Naive thymus-derived CD8-positive, alpha-beta T cell (primary cell): Measurements from ENCODE around the gene TMEM161A. TPM values are rescaled to one million over a fixed set of nuclear protein-coding genes. Genes with fewer than 3 reads are reported as not detected.
"Not testable (repeated sequence)": the region's sequence is repeated elsewhere in the genome, so short reads cannot be mapped to it uniquely, and the experiment has no call there.

Experiments used
- ATAC-seq, 2 donors: fragments of 150-1000 bp; cut with Tn5 transposase in 1 of 2; sonication (Bioruptor Pico), chemical (Tn5 transposase) in 1 of 2; 1 replicate in 1 of 2; 2 replicates in 1 of 2; pipeline ENCODE4 v1.10.0; 2021; ENCODE audit warnings: mild to moderate bottlenecking in 2 of 2, moderate library complexity in 2 of 2
- POLR2A ChIA-PET: fragments of 350-600 bp; sonication (Branson Sonifier 250); formaldehyde crosslinking; loops from one replicate; lab custom pipeline; 2021; ENCODE audit warnings: antibody characterized with exemption; lab: Charles Lee
- DNase-seq, 10 donors: peaks; one replicate each; pipeline versions ENCODE4 v3.0.0 to v3.0.0-alpha.2; 2020 to 2022
- H3K27ac Mint-ChIP-seq, 10 donors: one replicate each; pipeline ENCODE4 v1.8.0; 2020 to 2022; ENCODE audit warnings: mild to moderate bottlenecking in 10 of 10, mixed read lengths in 10 of 10, moderate library complexity in 4 of 10, inconsistent platforms in 1 of 10
- H3K27me3 Mint-ChIP-seq, 5 donors: one replicate each; pipeline ENCODE4 v1.8.0; 2021 to 2022; ENCODE audit warnings: mixed read lengths in 5 of 5
- H3K36me3 Mint-ChIP-seq, 3 donors: one replicate each; pipeline ENCODE4 v1.8.0; 2020 to 2022; ENCODE audit warnings: mixed read lengths in 3 of 3, mild to moderate bottlenecking in 2 of 3, inconsistent platforms in 1 of 3
- H3K4me1 Mint-ChIP-seq, 4 donors: one replicate each; pipeline ENCODE4 v1.8.0; 2021 to 2022; ENCODE audit warnings: mixed read lengths in 4 of 4
- H3K4me3 Mint-ChIP-seq, 10 donors: one replicate each; pipeline ENCODE4 v1.8.0; 2020 to 2022; ENCODE audit warnings: mild to moderate bottlenecking in 10 of 10, mixed read lengths in 10 of 10, moderate library complexity in 6 of 10, inconsistent platforms in 1 of 10
- H3K9me3 Mint-ChIP-seq, 9 donors: one replicate each; pipeline ENCODE4 v1.8.0; 2020 to 2022; ENCODE audit warnings: mixed read lengths in 9 of 9, mild to moderate bottlenecking in 3 of 9, inconsistent platforms in 1 of 9, moderate library complexity in 1 of 9
- polyA plus RNA-seq, 3 donors: library from polyadenylated mRNA; unstranded; fragments of 300-500 nt; fragmentation: Illumina TruSeq; gene quantifications; one replicate each; pipeline ENCODE4 v1.2.3, GENCODE V29; 2021
- total RNA-seq, 8 experiments: library from RNA in 2 of 8; stranded (reverse) in 2 of 8; gene quantifications; one replicate each; pipeline ENCODE4 v1.2.3 and lab custom pipeline; 2021 to 2026

Gene TMEM161A
- total RNA-seq (10 to 100 TPM; 28.3 to 31.3 TPM), polyA plus RNA-seq (10 to 100 TPM; 20.1 to 21.8 (median 21.1) TPM), total RNA-seq (lab: John Stamatoyannopoulos, UW) (12.6 to 37.7 (median 19.6) reads per million in 6 experiments)

DNA sequence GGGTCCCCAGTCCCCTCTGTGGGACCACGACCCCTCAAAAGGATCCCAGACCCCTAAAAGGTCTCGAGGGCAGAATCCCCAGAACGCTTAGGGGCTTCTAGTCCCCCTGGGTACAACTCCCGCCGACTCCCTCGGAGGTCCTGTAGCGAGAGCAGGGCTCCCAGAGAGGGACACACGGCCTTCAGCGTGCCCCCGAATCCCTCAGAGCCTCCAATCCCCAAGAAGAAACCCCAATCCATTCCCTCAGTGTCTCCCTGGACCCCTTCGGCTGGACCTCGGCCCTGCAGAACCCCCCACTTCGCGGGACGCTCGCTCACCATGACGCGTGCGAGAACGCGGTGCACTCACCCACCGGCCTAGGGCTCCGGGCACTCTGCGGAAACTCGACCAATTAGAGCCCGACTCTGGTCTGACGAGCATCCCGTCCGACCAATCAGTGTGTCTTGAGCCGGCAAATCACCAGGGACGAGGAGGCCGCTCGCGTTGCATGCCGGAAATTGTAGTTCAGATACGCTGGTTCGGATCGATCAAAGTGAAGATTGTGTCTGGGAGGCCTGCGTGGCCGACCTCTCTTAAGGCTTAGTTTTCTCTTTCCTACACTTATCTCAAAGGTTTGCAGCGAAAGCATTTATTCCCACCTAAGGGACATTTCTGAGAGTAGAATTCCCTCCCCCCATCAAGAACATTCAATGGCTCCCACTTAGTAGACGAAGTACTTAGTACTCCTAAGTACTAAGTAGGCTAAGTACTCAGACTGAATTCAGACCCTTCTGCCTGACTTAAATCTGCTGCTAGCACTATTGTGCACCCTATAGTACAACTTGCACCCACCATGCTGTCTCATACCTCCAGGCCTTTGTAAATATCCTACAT is at the start of gene TMEM161A:
Gene TMEM161A, minus strand, starts transcription at position 370 of the 873 bp plus-strand sequence. Its CDS starts 50 bp downstream, at position 320.
- Mint-ChIP-seq H3K27ac (peak within 1 kb of the TSS; percentile 86 to 99 (median 96)), H3K4me1 (peaks cover 22 to 33% (median 30%) of the 10 kb centered on the region in 4 donors), H3K9me3 (no peaks in the 10 kb centered on the region), H3K36me3 (no peaks in the 10 kb centered on the region), H3K27me3 (no peaks in the 10 kb centered on the region), H3K4me3 (peak within 1 kb of the TSS; percentile 92 to 99 (median 99))
- ATAC-seq (peak; percentile 99 to 100), DNase-seq (peak; percentile 82 to 98 (median 94))
- POLR2A ChIA-PET = interaction anchor here (1.1 kb wide), 1 partner anchor 53 kb away, joined by 3 read pairs; the partner anchor contains the start of gene BORCS8

DNA sequence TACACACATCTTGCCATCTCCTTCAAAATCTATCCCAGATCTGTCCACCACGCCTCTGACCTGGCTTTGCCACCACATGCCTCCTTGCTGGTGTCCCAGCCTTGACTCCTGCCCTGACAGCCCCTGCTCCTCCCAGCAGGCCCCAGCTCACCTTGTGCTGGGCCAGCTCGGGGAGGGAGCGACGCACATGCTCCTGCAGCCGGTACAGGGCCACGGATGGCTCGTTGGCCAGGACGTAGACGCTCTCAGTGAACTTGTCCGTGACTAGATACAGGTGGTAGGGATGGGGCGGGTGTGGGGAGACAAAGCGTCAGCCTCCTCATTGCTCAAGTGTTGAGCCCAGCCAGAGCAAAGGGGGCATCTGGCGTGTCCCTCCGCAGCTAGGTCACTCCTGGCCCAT is 48.5 kb upstream of the TMEM161A start:
- no peaks in the 10 kb centered on the region for H3K27me3 Mint-ChIP-seq
- ATAC-seq (no peak), DNase-seq (no peak)
- no peaks in the 10 kb centered on the region for H3K9me3 Mint-ChIP-seq
- H3K4me1 Mint-ChIP-seq = peaks cover 15 to 52% (median 42%) of the 10 kb centered on the region in 4 donors
- peaks cover 0 to 31% (median 7%) of the 10 kb centered on the region in 3 donors for H3K36me3 Mint-ChIP-seq
- POLR2A ChIA-PET = no interaction called here
- H3K4me3 Mint-ChIP-seq = no peak overlapping the region
- H3K27ac Mint-ChIP-seq = peak overlapping the region in 1 of 10 donors; percentile 50

- DNase-seq = peak; percentile 45 to 77 (median 59)
- H3K36me3 Mint-ChIP-seq = peaks cover 0 to 33% (median 7%) of the 10 kb centered on the region in 3 donors
- POLR2A ChIA-PET = no interaction called here
- H3K27ac Mint-ChIP-seq = peak overlapping the region in 4 of 10 donors; percentile 21 to 83 (median 46)
- peak; percentile 90 to 92 for ATAC-seq
- H3K4me1 Mint-ChIP-seq = peaks cover 16 to 46% (median 38%) of the 10 kb centered on the region in 4 donors
- H3K9me3 Mint-ChIP-seq = no peaks in the 10 kb centered on the region
- H3K4me3 Mint-ChIP-seq = peak overlapping the region in 2 of 10 donors; percentile 20 to 39
- H3K27me3 Mint-ChIP-seq = no peaks in the 10 kb centered on the region
Measured at GRCh38 chr19:19185853-19186740, 47.8 kb upstream of the TMEM161A start.

DNA sequence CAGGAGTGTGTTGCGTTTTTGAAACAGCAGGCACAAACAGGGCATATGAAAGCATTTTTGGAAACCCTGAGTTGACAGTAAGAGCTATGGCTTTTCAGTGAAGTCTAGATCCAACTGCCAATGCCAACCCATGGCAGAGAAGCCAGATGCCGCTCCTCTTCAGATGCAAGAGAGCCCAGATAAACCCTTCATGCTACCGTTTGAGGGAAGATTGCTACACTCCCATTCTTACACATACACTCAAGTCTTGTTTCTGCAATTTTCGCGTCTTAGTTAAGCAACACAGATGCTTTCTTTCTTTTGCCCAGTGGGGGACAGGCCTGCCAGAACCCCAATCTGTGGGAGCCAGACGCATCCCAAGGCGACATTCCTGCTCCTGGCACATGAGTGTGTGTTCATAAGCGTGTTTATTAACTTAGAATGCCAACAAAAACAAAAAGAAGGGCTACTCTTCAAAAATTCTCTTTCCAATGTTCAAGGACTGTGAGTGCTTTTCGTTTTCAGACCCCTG is 43.3 kb upstream of the TMEM161A start:
- H3K9me3 Mint-ChIP-seq = no peaks in the 10 kb centered on the region
- no peak for DNase-seq
- H3K27ac Mint-ChIP-seq = peak overlapping the region in 3 of 10 donors; percentile 11 to 54 (median 31)

GRCh38 chr19:19179548-19180441 is 41.5 kb upstream of the TMEM161A start:
- no peak for ATAC-seq
- POLR2A ChIA-PET = no interaction called here
- H3K4me3 Mint-ChIP-seq = no peak overlapping the region
- no peaks in the 10 kb centered on the region for H3K9me3 Mint-ChIP-seq
- H3K36me3 Mint-ChIP-seq = peaks cover 0 to 45% (median 3%) of the 10 kb centered on the region in 3 donors
- peaks cover 0 to 6% (median 4%) of the 10 kb centered on the region in 4 donors for H3K4me1 Mint-ChIP-seq
- H3K27ac Mint-ChIP-seq = peak overlapping the region in 1 of 10 donors; percentile 6
- no peak for DNase-seq
- no peaks in the 10 kb centered on the region for H3K27me3 Mint-ChIP-seq

More for the DNA sequence above, 43.3 kb upstream of the TMEM161A start:
- POLR2A ChIA-PET = no interaction called here
- no peaks in the 10 kb centered on the region for H3K27me3 Mint-ChIP-seq
- no peak for ATAC-seq
- H3K4me3 Mint-ChIP-seq = no peak overlapping the region
- H3K4me1 Mint-ChIP-seq = peaks cover 6 to 14% (median 10%) of the 10 kb centered on the region in 4 donors
- peaks cover 0 to 51% (median 7%) of the 10 kb centered on the region in 3 donors for H3K36me3 Mint-ChIP-seq

DNA sequence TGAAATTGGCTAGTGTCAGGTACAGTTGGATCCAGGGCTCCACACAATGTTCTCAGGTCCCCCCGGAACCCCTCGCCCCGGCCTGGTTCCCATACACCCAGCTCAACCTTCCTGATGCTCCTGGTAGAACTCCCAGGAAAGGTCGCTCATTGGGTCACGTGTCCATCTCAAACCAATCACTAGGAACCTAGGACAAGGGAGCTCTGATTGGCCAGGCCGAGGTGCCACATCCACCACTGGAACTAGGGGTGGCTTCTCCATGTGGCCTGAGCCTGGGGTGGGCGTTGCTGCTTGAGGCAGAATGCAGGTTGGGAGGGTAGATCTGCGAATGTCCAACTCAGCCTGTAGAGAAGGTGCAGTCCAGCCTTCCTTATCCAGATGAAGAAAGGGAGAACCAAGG is 38.7 kb upstream of the TMEM161A start:
- Mint-ChIP-seq H3K27me3 (no peaks in the 10 kb centered on the region), H3K27ac (peak overlapping the region in 1 of 10 donors; percentile 43), H3K9me3 (no peaks in the 10 kb centered on the region), H3K4me3 (no peak overlapping the region), H3K4me1 (peaks cover 1 to 4% (median 3%) of the 10 kb centered on the region in 4 donors), H3K36me3 (peaks cover 0 to 32% (median under 1%) of the 10 kb centered on the region in 3 donors)
- DNase-seq (no peak), ATAC-seq (no peak)
- POLR2A ChIA-PET = interaction anchor here (0.5 kb wide), 2 partner anchors 242 to 428 kb away, joined by 3 to 5 read pairs; no protein-coding TSS in a partner anchor

DNA sequence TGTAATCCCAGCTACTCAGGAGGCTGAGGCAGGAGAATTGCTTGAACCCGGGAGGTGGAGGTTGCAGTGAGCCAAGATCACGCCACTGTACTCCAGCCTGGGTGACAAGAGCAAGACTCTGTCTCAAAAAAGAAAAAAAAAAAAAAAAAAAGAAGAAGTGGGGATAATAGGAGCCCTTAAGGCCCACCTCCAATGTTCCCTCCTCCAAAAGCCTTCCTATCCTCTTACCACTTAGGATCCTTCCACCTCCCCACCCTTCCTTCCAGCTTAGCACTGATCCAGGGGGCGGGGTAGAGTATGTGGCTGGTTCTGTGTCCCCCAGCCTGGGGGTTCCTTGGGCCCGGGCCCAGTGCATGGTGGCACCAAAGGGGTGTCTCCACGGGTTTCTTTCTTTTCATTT is 35.0 kb upstream of the TMEM161A start:
- POLR2A ChIA-PET, ATAC-seq, H3K4me3 Mint-ChIP-seq, H3K9me3 Mint-ChIP-seq, H3K27me3 Mint-ChIP-seq, DNase-seq, H3K27ac Mint-ChIP-seq: not testable (repeated sequence)
- peaks cover 0 to 16% (median 0%) of the 10 kb centered on the region in 3 donors for H3K36me3 Mint-ChIP-seq
- H3K4me1 Mint-ChIP-seq = peaks cover 10 to 22% (median 19%) of the 10 kb centered on the region in 4 donors

GRCh38 chr19:19171821-19172532 is 33.7 kb upstream of the TMEM161A start:
- Mint-ChIP-seq H3K4me3 (no peak overlapping the region), H3K27ac (peak overlapping the region in 1 of 10 donors; percentile 39), H3K36me3 (peaks cover 0 to 6% (median 0%) of the 10 kb centered on the region in 3 donors), H3K27me3 (no peaks in the 10 kb centered on the region), H3K4me1 (peaks cover 10 to 22% (median 18%) of the 10 kb centered on the region in 4 donors), H3K9me3 (no peaks in the 10 kb centered on the region)
- ATAC-seq (no peak), DNase-seq (no peak)
- POLR2A ChIA-PET = interaction anchor here (0.6 kb wide), 1 partner anchor 764 kb away, joined by 3 read pairs; no protein-coding TSS in a partner anchor

DNA sequence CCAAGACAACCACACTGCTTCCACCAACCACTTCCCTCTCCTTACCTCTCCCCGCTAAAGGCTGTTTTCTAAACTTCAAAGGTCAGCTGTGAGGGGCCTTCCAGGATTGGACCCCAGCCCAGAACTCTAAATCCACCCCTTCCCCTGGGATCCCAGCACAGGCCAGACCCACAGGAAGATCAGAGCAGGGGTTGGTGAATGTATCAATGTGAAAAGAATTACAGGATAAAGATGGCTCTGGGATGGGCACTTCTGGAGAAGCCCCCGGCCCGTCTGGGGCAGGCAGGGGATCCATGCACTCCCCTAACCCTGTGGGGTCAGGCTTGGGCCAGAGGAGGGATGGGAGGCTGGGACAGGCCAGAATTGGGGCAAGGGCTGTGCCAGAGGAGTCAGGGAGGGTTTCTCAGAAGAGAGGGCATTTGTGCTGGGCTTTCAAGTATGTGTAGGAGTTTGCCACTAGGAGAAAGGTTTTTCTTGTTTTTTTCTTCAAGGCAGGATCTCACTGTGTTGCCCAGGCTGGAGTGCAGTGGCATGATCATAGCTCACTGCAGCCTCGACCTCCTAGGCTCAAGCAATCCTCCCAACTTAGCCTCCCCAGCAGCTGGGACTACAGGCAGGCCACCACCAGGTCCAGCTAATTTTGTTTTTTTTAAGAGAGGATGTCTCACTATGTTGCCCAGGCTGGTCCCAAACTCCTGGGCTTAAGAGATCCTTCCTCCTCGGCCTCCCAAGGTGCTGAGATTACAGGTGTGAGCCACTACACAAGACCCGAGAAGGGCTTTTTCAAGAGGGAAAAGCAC is 32.8 kb upstream of the TMEM161A start:
- peaks cover 10 to 22% (median 18%) of the 10 kb centered on the region in 4 donors for H3K4me1 Mint-ChIP-seq
- DNase-seq (no peak), ATAC-seq (no peak)
- POLR2A ChIA-PET = interaction anchor here (0.6 kb wide), 2 partner anchors 220 to 1351 kb away, joined by 3 to 5 read pairs; no protein-coding TSS in a partner anchor
- peak overlapping the region in 8 of 10 donors; percentile 41 to 87 (median 69) for H3K4me3 Mint-ChIP-seq
- H3K36me3 Mint-ChIP-seq = peaks cover 0 to 4% (median 0%) of the 10 kb centered on the region in 3 donors
- no peaks in the 10 kb centered on the region for H3K9me3 Mint-ChIP-seq
- H3K27me3 Mint-ChIP-seq = no peaks in the 10 kb centered on the region
- peak overlapping the region in 3 of 10 donors; percentile 13 to 39 (median 33) for H3K27ac Mint-ChIP-seq
